Suprapubic skin (tissue), 3 donors: Measurements from ENCODE around the gene KITLG.

Experiments used
- POLR2AphosphoS5 ChIP-seq, 3 donors: sonication (generic); formaldehyde crosslinking; IDR thresholded peaks; one replicate each; pipeline ENCODE4 v1.6.1; 2017; ENCODE audit warnings: antibody characterized with exemption in 3 of 3
- TF ChIP-seq, protein P1 (sequence below), 2 donors: fragments of 200-600 bp in 1 of 2; fragments of 450-650 bp in 1 of 2; sonication (generic) in 1 of 2; IDR thresholded peaks; one replicate each; pipeline ENCODE4 v1.5.1; 2016 to 2019; ENCODE audit warnings: antibody characterized with exemption in 2 of 2, mild to moderate bottlenecking in 1 of 2, moderate library complexity in 1 of 2

- no peak for TF ChIP-seq POLR2AphosphoS5 (IDR thresholded peaks at IDR 0.05)
- TF ChIP-seq, protein P1, sequence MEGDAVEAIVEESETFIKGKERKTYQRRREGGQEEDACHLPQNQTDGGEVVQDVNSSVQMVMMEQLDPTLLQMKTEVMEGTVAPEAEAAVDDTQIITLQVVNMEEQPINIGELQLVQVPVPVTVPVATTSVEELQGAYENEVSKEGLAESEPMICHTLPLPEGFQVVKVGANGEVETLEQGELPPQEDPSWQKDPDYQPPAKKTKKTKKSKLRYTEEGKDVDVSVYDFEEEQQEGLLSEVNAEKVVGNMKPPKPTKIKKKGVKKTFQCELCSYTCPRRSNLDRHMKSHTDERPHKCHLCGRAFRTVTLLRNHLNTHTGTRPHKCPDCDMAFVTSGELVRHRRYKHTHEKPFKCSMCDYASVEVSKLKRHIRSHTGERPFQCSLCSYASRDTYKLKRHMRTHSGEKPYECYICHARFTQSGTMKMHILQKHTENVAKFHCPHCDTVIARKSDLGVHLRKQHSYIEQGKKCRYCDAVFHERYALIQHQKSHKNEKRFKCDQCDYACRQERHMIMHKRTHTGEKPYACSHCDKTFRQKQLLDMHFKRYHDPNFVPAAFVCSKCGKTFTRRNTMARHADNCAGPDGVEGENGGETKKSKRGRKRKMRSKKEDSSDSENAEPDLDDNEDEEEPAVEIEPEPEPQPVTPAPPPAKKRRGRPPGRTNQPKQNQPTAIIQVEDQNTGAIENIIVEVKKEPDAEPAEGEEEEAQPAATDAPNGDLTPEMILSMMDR (IDR thresholded peaks at IDR 0.05) = no peak
These were observed 7.3 kb downstream of the KITLG start for GRCh38 chr12:88572781-88573549.
